Astrocyte (in vitro differentiated cells and primary cell): Measurements from ENCODE around the gene LARGE1.

Experiments
- EZH2 ChIP-seq: IDR thresholded peaks from 2 replicates; pipeline ENCODE4 v1.6.1; 2012; ENCODE audit warnings: mild to moderate bottlenecking, low read length, inconsistent platforms; ENCODE audit not compliant: insufficient read depth
- TF ChIP-seq, protein P1 (sequence below): IDR thresholded peaks from 2 replicates; pipeline ENCODE4 v1.5.1; 2011; ENCODE audit warnings: low read depth, mild to moderate bottlenecking, inconsistent platforms, low read length, moderate library complexity; ENCODE audit not compliant: insufficient read depth

DNA sequence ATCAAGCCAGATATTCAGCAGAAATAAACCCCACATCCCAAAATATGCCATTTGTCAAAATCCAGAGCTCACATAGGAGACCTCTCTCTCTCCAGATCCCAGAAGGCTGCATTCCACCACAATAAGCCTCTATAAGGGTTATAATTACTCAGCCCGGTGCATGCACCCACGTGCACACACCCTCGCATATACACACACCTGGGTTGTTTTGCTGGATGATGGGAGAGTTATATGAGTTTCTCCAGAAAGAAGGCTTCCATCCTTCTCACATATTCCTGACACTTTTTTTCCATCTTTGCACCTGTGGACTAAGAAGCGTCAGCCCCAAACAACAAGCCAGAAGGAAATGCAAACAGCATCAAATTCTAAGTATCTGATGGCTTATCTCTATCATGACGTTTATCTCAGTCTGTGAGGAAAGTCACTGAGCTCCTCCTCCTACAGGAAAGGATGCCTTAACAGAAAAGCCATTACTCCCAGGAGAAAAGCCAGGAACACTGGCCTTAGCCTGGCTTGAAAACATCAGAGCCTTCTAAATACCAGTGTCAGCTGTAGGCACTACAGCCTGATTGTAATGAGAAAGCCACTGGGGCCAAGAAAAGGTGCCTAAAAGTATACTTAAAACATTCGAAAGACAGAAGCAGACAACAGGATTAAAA, 253.2 kb downstream of the LARGE1 start:
- no peak for TF ChIP-seq EZH2
- TF ChIP-seq, protein P1, sequence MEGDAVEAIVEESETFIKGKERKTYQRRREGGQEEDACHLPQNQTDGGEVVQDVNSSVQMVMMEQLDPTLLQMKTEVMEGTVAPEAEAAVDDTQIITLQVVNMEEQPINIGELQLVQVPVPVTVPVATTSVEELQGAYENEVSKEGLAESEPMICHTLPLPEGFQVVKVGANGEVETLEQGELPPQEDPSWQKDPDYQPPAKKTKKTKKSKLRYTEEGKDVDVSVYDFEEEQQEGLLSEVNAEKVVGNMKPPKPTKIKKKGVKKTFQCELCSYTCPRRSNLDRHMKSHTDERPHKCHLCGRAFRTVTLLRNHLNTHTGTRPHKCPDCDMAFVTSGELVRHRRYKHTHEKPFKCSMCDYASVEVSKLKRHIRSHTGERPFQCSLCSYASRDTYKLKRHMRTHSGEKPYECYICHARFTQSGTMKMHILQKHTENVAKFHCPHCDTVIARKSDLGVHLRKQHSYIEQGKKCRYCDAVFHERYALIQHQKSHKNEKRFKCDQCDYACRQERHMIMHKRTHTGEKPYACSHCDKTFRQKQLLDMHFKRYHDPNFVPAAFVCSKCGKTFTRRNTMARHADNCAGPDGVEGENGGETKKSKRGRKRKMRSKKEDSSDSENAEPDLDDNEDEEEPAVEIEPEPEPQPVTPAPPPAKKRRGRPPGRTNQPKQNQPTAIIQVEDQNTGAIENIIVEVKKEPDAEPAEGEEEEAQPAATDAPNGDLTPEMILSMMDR, result no peak
